ENCODE measurements around the gene REXO1. TPM values are rescaled to one million over a fixed set of nuclear protein-coding genes. Genes with fewer than 3 reads are reported as not detected.

Gene REXO1
- total and polyA plus RNA-seq, 9 donors: 4.8 to 46.7 (median 25.8) TPM

DNA sequence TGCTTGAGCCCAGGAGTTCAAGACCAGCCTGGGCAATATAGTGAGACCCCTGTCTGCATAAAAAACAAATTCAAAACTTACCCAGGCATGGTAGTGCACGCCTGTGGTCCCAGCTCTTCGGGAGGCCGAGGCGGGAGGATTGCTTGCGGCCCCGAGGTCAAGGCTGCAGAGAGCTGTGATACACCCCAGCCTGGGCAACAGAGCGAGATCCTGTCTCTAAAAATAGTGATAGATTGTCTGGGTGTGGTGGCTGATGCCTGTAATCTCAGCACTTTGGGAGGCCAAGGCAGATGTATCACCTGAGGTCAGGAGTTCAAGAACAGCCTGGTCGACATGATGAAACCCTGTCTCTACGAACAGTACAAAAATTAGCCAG lies 19.1 kb upstream of the REXO1 start:
- no peaks in the 10 kb centered on the region for H3K9me3 ChIP-seq
- H3K36me3 ChIP-seq: no peaks in the 10 kb centered on the region
- no peak for DNase-seq
- intact Hi-C loops (cut with DNase I): loop anchor here in 1 of 4 donors (5.0 kb wide), 1 partner anchor 40 kb away; the partner anchor contains the start of genes ADAT3 and SCAMP4
- peaks cover 3% of the 10 kb centered on the region for H3K4me1 ChIP-seq (ENCODE audit: insufficient read depth)
- no peak overlapping the region for H3K27ac ChIP-seq
- no peaks in the 10 kb centered on the region for H3K27me3 ChIP-seq
- WGBS, 3 donors: 58 to 78% (median 75%) methylated on average over 9 of the region's 9 CpGs
- H3K4me3 ChIP-seq: no peak overlapping the region
- TF ChIP-seq, protein P1, sequence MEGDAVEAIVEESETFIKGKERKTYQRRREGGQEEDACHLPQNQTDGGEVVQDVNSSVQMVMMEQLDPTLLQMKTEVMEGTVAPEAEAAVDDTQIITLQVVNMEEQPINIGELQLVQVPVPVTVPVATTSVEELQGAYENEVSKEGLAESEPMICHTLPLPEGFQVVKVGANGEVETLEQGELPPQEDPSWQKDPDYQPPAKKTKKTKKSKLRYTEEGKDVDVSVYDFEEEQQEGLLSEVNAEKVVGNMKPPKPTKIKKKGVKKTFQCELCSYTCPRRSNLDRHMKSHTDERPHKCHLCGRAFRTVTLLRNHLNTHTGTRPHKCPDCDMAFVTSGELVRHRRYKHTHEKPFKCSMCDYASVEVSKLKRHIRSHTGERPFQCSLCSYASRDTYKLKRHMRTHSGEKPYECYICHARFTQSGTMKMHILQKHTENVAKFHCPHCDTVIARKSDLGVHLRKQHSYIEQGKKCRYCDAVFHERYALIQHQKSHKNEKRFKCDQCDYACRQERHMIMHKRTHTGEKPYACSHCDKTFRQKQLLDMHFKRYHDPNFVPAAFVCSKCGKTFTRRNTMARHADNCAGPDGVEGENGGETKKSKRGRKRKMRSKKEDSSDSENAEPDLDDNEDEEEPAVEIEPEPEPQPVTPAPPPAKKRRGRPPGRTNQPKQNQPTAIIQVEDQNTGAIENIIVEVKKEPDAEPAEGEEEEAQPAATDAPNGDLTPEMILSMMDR (IDR thresholded peaks at IDR 0.05): no peak
- no peak for TF ChIP-seq POLR2A (IDR thresholded peaks at IDR 0.05)
- TF ChIP-seq EP300 (IDR thresholded peaks at IDR 0.05): no peak

DNA sequence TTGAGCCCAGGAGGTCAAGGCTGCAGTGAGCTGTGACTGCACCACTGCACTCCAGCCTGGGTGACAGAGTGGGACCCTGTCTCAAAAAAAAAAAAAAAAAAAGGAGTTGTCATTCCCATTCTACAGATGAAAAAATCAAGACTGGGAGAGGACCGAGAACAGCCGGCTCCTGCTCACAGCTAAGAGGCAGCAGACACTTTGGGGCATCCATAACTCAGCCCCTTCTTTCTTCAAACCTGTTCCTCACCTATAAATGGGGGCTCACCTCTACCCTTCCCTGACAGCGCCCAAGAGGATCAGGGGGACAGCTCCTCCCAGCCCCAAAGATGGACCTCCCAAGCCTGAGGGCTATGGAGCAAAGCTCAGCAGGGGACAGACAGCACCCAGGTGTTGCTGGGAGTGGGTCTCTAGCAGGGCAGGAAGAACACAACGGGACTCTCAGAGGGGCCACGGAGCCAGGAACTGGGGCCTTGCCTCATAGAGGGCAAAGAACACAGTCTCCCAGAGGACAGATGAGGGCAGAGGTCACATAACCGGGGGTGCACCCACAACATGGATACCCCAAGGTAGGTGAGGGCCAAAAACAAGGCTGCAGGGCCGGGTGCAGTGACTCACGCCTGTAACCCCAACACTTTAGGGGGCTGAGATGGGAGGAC lies 18.5 kb upstream of the REXO1 start:
- Histone ChIP-seq H3K27ac (no peak overlapping the region), H3K36me3 (no peaks in the 10 kb centered on the region), H3K4me3 (no peak overlapping the region), H3K9me3 (no peaks in the 10 kb centered on the region), H3K27me3 (no peaks in the 10 kb centered on the region), H3K4me1 (ENCODE audit: insufficient read depth) (peaks cover 3% of the 10 kb centered on the region)
- 83 to 87% (median 84%) methylated on average over 8 of the region's 8 CpGs for WGBS, 3 donors
- DNase-seq: no peak
- TF ChIP-seq POLR2A (IDR thresholded peaks at IDR 0.05) (no peak), EP300 (IDR thresholded peaks at IDR 0.05) (no peak)
- TF ChIP-seq, protein P1 (IDR thresholded peaks at IDR 0.05): no peak
- intact Hi-C loops (cut with DNase I): loop anchor here in 1 of 4 donors (5.0 kb wide), 1 partner anchor 40 kb away; the partner anchor contains the start of genes ADAT3 and SCAMP4

DNA sequence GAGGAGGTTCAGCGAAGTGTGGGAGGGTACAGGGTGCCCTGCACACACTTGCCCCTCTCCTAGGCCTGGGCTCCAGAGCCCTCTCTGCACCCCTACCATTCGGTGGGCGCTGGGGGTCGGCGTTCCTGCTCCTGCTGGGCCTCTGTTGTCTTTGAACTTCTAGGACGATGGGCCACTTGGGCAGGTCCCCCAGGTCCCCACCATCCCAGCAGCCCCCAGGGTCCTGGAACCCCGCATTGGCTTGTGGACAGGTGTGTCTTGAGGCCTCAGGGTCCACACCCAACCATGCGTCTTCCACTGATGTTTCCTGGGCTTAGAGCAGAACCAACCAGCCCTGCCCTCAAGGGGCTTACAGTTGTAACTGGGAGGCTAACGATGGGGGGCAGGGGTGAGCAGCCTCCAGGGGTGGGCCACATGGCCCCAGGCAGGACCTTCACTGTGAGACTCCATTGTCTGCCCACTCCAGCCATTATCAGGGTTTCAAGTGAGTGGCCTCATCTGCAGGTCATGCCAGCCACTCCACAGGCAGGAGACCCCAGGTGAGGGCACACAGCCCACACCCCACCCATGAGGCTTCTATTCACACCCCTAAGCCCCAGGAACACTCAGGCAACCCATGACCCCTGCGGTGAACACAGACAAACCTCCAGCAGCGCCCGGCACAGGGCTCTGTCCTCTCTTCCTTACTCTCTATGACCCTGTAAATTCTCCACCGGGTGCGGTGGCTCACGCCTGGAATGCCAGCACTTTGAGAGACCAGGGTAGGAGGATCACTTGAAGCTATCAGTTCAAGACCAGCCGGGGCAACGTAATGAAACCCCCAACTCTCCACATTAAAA lies 17.1 kb upstream of the REXO1 start:
- H3K36me3 ChIP-seq: no peaks in the 10 kb centered on the region
- H3K4me3 ChIP-seq: no peak overlapping the region
- intact Hi-C loops (cut with DNase I): loop anchor here in 1 of 4 donors (5.0 kb wide), 1 partner anchor 42 kb away; the partner anchor contains the start of genes ADAT3 and SCAMP4
- H3K27ac ChIP-seq: peak overlapping the region; percentile 18 to 87
- 82 to 86% (median 86%) methylated on average over 16 to 17 of the region's 17 CpGs for WGBS, 3 donors
- TF ChIP-seq POLR2A (IDR thresholded peaks at IDR 0.05) (no peak), EP300 (IDR thresholded peaks at IDR 0.05) (no peak)
- TF ChIP-seq, protein P1 (IDR thresholded peaks at IDR 0.05): no peak
- peak in 1 of 5 donors; percentile 52 for DNase-seq
- peaks cover 8% of the 10 kb centered on the region for H3K4me1 ChIP-seq (ENCODE audit: insufficient read depth)
- no peaks in the 10 kb centered on the region for H3K27me3 ChIP-seq
- no peaks in the 10 kb centered on the region for H3K9me3 ChIP-seq

DNA sequence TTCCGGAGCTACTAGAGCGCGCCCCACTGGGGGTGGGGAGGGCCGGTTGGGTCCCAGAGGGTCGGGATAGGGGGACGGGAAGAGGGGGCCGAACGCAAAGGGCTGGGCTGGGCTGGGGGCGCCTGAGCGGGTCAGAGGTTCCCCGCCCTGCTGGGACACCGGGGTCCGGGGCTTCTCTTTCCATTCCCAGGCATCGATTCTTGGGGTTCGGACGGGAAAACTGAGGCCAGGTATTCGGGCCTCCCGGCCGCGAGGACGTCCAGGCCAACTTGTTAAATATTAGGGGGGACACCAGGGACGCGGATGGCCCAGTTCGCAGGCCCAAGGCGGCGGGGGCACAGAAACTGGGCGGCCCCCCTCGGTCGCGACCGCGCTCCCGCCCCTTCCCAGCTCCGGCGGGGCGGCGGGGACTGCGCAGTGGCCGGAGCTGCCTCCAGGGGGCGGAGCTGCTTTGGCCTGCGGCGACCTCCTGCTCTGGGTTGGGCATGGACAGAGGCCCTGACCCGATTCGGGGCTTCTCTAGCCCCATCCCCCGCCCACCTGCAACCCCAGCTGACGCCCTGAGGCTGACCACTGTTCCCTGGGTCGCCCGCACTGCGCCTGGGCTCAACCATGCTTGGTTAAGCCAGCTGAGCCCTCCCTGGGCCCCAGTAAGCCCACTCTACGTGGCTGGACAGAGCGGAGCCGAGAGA lies 16.3 kb upstream of the REXO1 start:
- peaks cover 14% of the 10 kb centered on the region for H3K4me1 ChIP-seq (ENCODE audit: insufficient read depth)
- H3K27ac ChIP-seq: peak overlapping the region; percentile 18 to 87
- intact Hi-C loops (cut with DNase I): loop anchor here in 1 of 4 donors (5.0 kb wide), 1 partner anchor 43 kb away; the partner anchor contains the start of genes ADAT3 and SCAMP4
- DNase-seq: peak; percentile 70 to 85 (median 81)
- no peaks in the 10 kb centered on the region for H3K9me3 ChIP-seq
- TF ChIP-seq EP300 (IDR thresholded peaks at IDR 0.05) (no peak), POLR2A (IDR thresholded peaks at IDR 0.05) (peak; percentile 17)
- TF ChIP-seq, protein P1 (IDR thresholded peaks at IDR 0.05): peak; percentile 49 to 79 (median 77)
- no peaks in the 10 kb centered on the region for H3K36me3 ChIP-seq
- peak overlapping the region; percentile 79 for H3K4me3 ChIP-seq
- no peaks in the 10 kb centered on the region for H3K27me3 ChIP-seq
- WGBS, 3 donors: 4 to 15% (median 5%) methylated on average over 20 to 52 of the region's 52 CpGs
